Stimulated activated CD8-positive, alpha-beta memory T cell treated with anti-CD3 and anti-CD28 coated beads, Interleukin-7, amount 100 ng/mL, for 24 hours (primary cell): ENCODE results near the gene SETD3.

Experiments used
- DNase-seq: peaks from one replicate; pipeline ENCODE4 v3.0.0-alpha.2; 2020; ENCODE audit warnings: low read depth

SETD3 gene

DNA sequence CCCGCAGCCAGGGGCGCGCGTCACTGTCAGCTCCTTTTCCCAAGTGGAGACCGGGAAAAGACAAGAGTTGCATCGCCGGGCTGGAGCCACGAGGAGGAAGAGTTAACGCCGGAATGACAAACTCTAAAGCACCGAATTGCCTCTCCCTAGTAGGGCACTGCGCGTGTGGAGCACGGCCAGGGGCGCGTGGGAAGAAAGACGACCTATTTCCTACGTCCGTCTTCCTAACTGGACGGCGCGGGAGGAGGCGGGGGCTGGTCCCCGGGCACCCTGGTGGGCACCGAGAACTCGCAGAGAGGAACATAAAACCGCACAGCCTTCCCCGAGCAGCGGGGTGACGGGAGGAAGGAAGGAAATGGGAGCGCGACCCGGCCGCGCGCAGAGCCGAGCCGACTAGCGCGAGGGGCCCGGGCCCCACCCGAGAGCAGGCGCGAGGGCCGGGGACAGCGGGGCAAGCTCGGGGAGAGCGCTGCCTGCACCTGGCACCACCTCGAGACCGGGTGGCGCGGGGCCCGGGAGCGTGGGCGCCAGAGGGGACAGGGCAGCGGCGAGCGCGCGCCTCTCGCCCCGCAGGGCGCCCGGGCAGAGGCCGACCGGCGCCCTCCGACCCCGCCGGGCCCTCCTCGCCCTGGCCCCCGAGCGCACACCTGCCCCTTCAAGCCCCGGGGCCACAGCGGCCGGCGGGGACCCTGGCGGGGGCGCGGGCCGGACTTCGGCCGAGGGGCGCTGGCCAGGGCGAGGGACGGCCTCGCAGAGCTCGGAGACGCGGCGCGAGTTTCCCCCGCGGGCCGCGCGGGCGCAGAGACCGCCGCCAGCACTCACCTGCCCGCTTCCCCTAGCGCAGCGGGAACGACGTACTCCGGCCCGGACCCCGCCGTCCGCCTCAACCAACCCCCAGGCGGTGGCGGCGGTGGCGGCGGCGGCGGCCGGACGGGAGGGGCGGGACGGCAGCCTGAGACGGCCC is at the start of gene SETD3:
Gene SETD3, minus strand, starts transcription at position 954 of the 964 bp plus-strand sequence. CDS start 15,054 bp downstream, outside the sequence.
- DNase-seq, result peak; percentile 12

DNA sequence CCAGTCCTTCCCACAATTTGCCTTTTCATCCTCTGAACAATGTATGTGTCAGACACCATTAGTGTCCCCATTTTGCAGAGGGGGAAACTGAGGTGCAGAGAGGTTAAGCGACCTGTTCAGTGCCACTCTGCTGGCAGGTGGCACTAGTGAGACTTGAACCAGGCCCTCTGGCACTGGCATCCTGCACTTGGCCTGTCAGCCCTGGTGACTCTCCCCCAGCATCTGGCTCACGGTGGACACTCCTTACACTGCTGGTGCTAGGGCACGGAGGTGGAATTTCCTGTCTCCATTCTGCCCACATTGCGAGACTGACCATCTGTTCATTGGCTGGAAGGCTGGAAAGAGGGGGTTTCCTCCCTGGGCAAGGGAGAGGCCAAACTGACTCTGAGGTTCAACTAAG is 49.2 kb upstream of the SETD3 start:
- no peak for DNase-seq

GRCh38 chr14:99527427-99528076 is 46.9 kb upstream of the SETD3 start:
- no peak for DNase-seq

- no peak for DNase-seq
Measured at GRCh38 chr14:99527026-99527425, 46.4 kb upstream of the SETD3 start.

DNA sequence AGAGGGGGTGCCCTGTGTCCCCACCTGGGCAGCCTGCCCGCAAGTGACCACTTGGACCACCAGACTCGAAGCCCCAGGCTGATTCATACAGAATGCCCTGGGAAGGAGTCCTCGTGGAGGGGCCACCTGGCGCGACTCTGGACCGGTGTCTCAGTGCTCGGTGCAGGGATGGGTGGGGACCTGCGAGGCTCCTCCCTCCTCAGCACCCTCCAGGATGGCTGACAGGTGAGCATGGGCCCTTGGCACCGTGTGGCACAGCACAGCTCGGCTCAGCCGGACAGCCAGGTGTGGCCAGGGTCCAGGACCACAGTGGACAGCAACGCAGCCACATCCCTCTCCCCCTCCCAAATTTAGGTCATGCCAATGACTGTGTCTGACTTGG is 45.0 kb upstream of the SETD3 start:
- no peak for DNase-seq

DNA sequence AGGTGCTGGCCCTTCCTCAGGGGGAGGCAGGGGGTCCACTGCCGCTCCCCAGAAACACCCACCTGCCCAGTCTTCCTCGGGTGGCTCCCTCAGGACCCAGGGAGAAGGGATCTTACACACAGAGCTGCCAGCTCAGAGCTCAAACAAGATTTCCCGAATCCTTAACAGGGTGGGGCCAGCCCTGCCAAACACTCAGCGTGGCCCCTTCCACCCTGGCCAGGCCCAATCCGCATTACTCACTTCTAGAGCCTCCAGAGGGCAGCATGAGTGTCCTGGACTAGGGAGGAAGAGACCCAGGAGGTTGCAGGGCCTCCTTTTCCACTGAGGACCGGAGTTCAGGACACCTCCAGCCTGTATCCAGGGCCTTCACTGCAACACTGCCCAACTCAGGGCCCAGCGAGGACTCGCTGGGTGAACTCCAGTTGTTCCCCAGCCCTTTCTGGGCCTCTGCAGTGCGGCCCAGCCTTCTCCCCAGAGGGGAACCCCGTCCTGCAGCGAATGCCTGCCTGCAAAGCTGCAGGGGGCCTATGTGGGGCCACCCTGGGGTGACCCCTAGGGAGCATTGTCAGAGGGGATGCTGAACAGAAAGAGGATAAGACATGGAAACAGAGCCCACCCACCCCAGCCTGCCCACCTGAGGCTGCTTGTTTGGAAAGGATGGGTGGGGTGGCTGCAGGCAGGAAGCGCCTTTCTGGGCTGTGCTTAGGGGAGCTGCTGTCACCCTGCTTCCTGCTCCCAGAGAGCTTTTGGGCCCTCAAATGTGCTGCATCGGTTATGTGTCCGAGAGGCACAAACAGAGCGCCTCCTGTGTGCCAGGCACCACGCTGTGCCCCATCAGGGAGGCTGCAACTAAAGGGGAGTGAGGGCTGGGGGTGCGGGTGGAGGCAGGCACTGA is 44.4 kb upstream of the SETD3 start:
- no peak for DNase-seq

DNA sequence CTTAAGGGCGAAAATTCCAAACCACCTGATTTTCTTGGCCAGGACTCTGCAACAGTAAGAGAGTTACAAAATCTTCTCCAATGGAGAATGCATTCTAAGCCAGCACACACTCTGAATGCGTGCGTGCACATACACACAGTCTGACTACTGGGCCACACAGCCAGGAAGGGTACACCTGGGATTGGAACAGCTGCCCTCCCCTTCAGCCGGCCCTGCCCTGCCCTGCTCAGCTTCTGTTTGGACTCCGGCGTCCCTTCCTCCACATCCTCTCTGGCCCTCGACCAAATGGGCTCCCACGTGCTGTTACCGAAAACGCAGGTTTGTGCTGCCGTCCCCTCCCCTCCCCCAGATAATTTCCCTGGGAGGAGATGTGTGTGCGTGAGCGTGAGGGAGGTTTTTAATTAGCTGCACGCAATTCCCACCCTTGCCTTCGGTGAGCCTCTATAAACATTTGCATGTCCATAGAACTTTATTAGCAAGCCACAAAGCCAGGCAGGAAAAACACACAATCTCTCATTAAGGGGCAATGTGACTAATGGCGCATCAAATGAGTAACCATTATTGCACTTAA is 43.5 kb upstream of the SETD3 start:
- DNase-seq, result no peak

- no peak for DNase-seq
Measured at GRCh38 chr14:99523704-99524055, 43.0 kb upstream of the SETD3 start.

DNA sequence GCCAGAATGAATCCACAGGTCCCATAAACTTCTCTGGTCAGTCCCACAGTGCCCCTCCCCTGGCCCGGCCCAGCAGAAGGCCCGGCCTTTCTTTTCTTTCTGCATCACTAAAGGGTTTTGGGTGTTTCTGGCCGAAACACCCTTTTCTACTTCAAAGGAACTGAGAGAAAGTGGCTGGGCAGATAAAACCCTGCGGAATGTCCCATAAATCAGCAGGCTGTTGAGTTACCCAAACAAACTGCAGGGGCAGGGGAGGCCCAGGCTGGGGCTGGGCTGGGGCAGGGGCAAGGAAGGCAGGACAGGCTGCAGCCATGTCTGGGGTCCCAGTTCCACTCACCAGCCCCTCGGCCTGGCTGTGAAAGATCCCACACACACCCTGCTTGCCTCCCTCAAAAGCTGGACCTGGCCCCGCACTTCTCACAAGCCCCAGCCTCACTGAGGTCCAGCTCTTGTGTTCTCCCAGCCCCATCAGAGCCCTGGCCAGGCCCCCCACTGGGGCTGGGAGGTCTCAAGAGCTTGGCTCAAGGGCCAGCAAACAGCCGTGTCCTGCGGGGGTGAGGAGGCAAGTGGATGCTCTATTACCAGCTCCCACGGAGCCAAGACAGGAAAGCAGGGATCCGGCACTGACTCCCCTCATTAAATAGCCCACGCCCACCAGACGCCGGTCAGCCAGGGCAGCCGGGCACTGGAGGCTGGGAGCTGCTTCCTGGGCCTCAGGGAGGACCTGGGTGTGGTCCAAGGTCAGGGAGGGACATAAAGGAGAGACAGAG is 42.5 kb upstream of the SETD3 start:
- no peak for DNase-seq

DNA sequence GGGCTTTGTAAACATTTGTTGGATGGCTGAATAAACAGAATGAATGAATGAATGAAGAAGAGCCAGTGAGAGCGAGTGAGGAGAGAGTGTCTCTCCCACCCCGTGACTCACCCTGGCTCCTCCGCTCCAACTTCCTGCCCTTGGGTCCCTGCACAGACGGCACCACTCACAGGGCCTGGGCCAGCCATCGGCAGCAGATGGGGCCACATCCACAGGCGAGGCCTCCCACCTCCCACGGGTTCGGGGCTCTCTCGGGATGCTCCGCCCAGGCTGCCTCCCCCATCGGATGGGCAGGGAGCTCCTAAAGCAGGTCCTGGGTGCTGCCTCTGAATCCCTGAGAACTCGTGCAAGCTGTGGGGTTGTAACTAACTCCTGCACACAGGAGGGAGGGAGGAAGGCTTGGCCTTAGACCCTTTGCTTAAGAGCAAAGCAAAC is 41.8 kb upstream of the SETD3 start:
- no peak for DNase-seq

DNA sequence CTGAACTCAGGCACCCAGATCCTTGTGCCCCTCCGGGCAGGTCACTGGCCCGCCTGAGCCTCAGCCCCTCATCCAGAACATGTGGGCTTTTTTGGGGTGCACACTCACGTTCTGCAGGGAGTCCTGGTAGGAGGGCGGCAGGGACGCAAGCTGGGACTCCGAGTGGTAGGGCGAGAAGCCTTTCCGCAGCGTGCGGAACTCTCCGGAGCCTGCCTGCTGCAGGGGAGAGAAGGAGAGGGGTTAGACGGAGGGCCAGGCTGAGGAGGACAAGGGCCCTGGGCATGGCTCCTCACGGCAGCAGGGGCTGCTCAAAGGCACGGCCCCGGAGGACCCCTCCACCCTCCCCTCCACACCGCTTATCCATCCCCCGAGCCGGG is 41.4 kb upstream of the SETD3 start:
- DNase-seq, result no peak

GRCh38 chr14:99521176-99522024 is 40.7 kb upstream of the SETD3 start:
- DNase-seq, result no peak

- no peak for DNase-seq
Measured at GRCh38 chr14:99520571-99521081, 40.0 kb upstream of the SETD3 start.

DNA sequence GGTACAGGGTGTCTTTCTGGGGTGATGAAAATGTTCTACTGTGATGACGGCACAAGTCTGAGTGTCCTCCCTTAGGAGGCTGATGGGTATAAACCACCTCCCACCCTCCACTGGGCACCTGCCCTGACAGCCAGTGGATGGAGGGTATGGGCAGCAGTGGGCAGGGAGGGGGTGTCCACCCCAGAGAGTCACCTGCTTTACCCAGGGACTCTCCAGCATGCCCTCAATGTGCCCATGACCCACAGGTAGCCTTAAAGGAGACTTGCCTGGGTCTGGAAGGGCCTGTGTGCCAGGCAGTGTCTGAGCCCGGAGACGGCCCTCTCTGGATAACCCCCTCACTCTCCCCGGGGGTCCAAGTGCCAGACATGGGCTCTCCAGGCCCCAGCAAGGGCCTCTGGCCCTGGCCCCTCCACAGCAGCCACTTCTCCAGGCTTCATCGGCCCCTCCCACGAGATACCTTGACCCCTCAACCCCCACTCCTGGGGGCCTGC is 39.3 kb upstream of the SETD3 start:
- no peak for DNase-seq

DNA sequence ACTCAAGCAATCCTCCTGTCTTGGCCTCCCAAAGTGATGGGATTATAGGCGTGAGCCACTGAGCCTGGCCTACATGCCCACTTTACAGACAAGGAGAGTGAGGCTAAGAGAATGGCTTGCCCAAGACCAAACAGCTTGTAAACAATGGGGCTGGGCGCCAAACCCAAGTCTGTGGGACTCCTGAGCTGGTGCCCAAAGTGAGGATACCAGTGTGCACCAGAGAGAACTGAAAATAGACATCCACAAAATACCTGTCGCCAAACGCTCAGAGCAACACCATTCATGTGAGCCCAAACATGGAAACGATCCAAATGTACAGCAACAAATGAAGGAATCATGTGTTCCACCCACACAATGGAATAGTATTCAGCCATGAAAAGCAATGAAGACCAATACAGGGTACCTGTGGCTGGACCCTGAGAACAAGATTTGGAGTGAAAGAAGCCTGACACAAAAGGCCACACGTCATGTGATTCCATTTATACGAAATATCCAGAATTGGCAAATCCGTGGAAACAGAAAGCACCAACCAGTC is 38.8 kb upstream of the SETD3 start:
- no peak for DNase-seq

- peak; percentile 73 for DNase-seq
Measured at GRCh38 chr14:99518441-99519346, 38.0 kb upstream of the SETD3 start.

- DNase-seq, result no peak
Measured at GRCh38 chr14:99517643-99518381, 37.2 kb upstream of the SETD3 start.
